Motor neuron (in vitro differentiated cells): ENCODE measurements around the gene SLC44A2. TPM values are rescaled to one million over a fixed set of nuclear protein-coding genes. Genes with fewer than 3 reads are reported as not detected.
A peak's percentile ranks its signal among the peaks of the same experiment; 100 is the strongest.
"Not testable (repeated sequence)": the region's sequence is repeated elsewhere in the genome, so short reads cannot be mapped to it uniquely, and the experiment has no call there.

ENCODE experiments used
- ATAC-seq, 8 experiments: fragments of 200-7000 bp; cut with Tn5 transposase; replicated peaks in 6 of 8; 2 replicates each; pipeline ENCODE4 v1.8.0; 2021; ENCODE audit warnings: mild to moderate bottlenecking in 8 of 8, moderate library complexity in 8 of 8
- H3K27ac ChIP-seq, 2 donors: fragments of 250-450 bp; sonication (Bioruptor Pico); 2 replicates each; pipeline ENCODE4 v1.9.0; 2021; ENCODE audit warnings: antibody characterized with exemption in 2 of 2, mild to moderate bottlenecking in 2 of 2, moderate library complexity in 1 of 2
- H3K4me1 ChIP-seq, 2 donors: fragments of 250-450 bp; sonication (Bioruptor Pico); replicated peaks in 1 of 2; 2 replicates each; pipeline ENCODE4 v1.6.1; 2021; ENCODE audit warnings: antibody characterized with exemption in 2 of 2, mild to moderate bottlenecking in 2 of 2, moderate library complexity in 1 of 2
- H3K4me3 ChIP-seq, 5 donors: fragments of 250-450 bp; sonication (Bioruptor Pico); 2 replicates each; pipeline ENCODE4 v1.9.0; 2021; ENCODE audit warnings: antibody characterized with exemption in 5 of 5, mild to moderate bottlenecking in 5 of 5, moderate library complexity in 4 of 5
- WGBS, 10 experiments: fragments of 450-650 bp; shearing (Covaris generic); methylation state at CpG; one replicate each; pipeline ENCODE4 v1.0.0; 2022; 5-methylcytosine and 5-hydroxymethylcytosine counted together
- in situ Hi-C, 9 experiments: fragments of 400-800 bp; cut with MboI; loops; one replicate each; pipeline ENCODE4 v1.15.0; 2021; ENCODE audit warnings: low sequenced_read_pairs in 9 of 9, low pct_unique_long_range_greater_than_20kb in 2 of 9; ENCODE audit not compliant: unreplicated experiment in 9 of 9
- total RNA-seq, 8 experiments: library from RNA; unstranded; fragments of 300-600 nt; gene quantifications; 2 replicates each; pipeline versions ENCODE4 v1.2.3 to v1.2.4, GENCODE V29; 2022

Gene SLC44A2
- total RNA-seq, 8 experiments from 2014 or later, result 18.6 to 157 (median 83.2) TPM

GRCh38 chr19:10662384-10663251, 37.3 kb downstream of the SLC44A2 start:
- Histone ChIP-seq H3K27ac (no peak overlapping the region), H3K4me1 (no peaks in the 10 kb centered on the region), H3K4me3 (no peak overlapping the region)
- WGBS, 10 experiments, result 41 to 100% (median 88%) methylated on average over 1 to 14 of the region's 14 CpGs; no CpG with 5 or more reads in 1 of the 10 experiments
- ATAC-seq, result peak in 1 of 8 experiments; percentile 39
- in situ Hi-C loops, result no loop called here

- ATAC-seq, H3K4me1 ChIP-seq, in situ Hi-C loops, H3K27ac ChIP-seq, H3K4me3 ChIP-seq: not testable (repeated sequence)
- 70 to 98% (median 89%) methylated on average over 2 to 10 of the region's 16 CpGs; no CpG with 5 or more reads in 6 of the 10 experiments for WGBS, 10 experiments
Measured at GRCh38 chr19:10663252-10663563, 37.9 kb downstream of the SLC44A2 start.

- H3K4me1 ChIP-seq, result no peaks in the 10 kb centered on the region
- no peak for ATAC-seq
- no peak overlapping the region for H3K27ac ChIP-seq
- no peak overlapping the region for H3K4me3 ChIP-seq
- in situ Hi-C loops, result no loop called here
- WGBS, 10 experiments, result 80 to 100% (median 92%) methylated on average over 1 to 5 of the region's 6 CpGs; no CpG with 5 or more reads in 4 of the 10 experiments
Measured at GRCh38 chr19:10667867-10668266, 42.5 kb downstream of the SLC44A2 start.

- no peak overlapping the region for H3K27ac ChIP-seq
- 54 to 100% (median 91%) methylated on average over 2 to 5 of the region's 6 CpGs; no CpG with 5 or more reads in 2 of the 10 experiments for WGBS, 10 experiments
Measured at GRCh38 chr19:10669246-10669645, 43.9 kb downstream of the SLC44A2 start.

GRCh38 chr19:10670182-10670581, 44.8 kb downstream of the SLC44A2 start:
- in situ Hi-C loops, result no loop called here
- no peaks in the 10 kb centered on the region for H3K4me1 ChIP-seq
- ATAC-seq, result peak in 3 of 8 experiments; percentile 64 to 91 (median 68)
- H3K4me3 ChIP-seq, result no peak overlapping the region
- H3K27ac ChIP-seq, result no peak overlapping the region
- WGBS, 10 experiments, result 0 to 100% (median 100%) methylated on average over 1 of the region's 1 CpG; no CpG with 5 or more reads in 5 of the 10 experiments

More at GRCh38 chr19:10669246-10669645, 43.9 kb downstream of the SLC44A2 start:
- H3K4me1 ChIP-seq, result no peaks in the 10 kb centered on the region
- in situ Hi-C loops, result no loop called here
- H3K4me3 ChIP-seq, result no peak overlapping the region
- ATAC-seq, result peak in 1 of 8 experiments; percentile 23

- no peak for ATAC-seq
- no peak overlapping the region for H3K27ac ChIP-seq
- 87 to 100% (median 94%) methylated on average over 2 to 12 of the region's 24 CpGs; no CpG with 5 or more reads in 2 of the 10 experiments for WGBS, 10 experiments
- in situ Hi-C loops, result no loop called here
- no peak overlapping the region for H3K4me3 ChIP-seq
- no peaks in the 10 kb centered on the region for H3K4me1 ChIP-seq
Measured at GRCh38 chr19:10670876-10671804, 45.8 kb downstream of the SLC44A2 start.

GRCh38 chr19:10671922-10672321, 46.6 kb downstream of the SLC44A2 start:
- H3K4me1 ChIP-seq, in situ Hi-C loops, H3K4me3 ChIP-seq, H3K27ac ChIP-seq, ATAC-seq: not testable (repeated sequence)
- 89 to 100% (median 100%) methylated on average over 1 to 3 of the region's 3 CpGs; no CpG with 5 or more reads in 4 of the 10 experiments for WGBS, 10 experiments

- in situ Hi-C loops, H3K4me3 ChIP-seq, H3K27ac ChIP-seq, ATAC-seq, H3K4me1 ChIP-seq: not testable (repeated sequence)
- 72 to 100% (median 96%) methylated on average over 3 to 8 of the region's 8 CpGs; no CpG with 5 or more reads in 2 of the 10 experiments for WGBS, 10 experiments
Measured at GRCh38 chr19:10675214-10675613, 49.9 kb downstream of the SLC44A2 start.

GRCh38 chr19:10677751-10678150, 52.4 kb downstream of the SLC44A2 start:
- ATAC-seq, result peak in 2 of 8 experiments; percentile 37 to 89
- Histone ChIP-seq H3K4me1 (no peaks in the 10 kb centered on the region), H3K27ac (no peak overlapping the region), H3K4me3 (no peak overlapping the region)
- in situ Hi-C loops, result no loop called here
- 76 to 100% (median 93%) methylated on average over 1 to 12 of the region's 13 CpGs for WGBS, 10 experiments

GRCh38 chr19:10678813-10679212, 53.5 kb downstream of the SLC44A2 start:
- no peak for ATAC-seq
- in situ Hi-C loops, result no loop called here
- no peaks in the 10 kb centered on the region for H3K4me1 ChIP-seq
- no peak overlapping the region for H3K27ac ChIP-seq
- no peak overlapping the region for H3K4me3 ChIP-seq
- WGBS, 10 experiments, result 83 to 100% (median 100%) methylated on average over 1 to 6 of the region's 12 CpGs; no CpG with 5 or more reads in 2 of the 10 experiments

- 84 to 100% (median 95%) methylated on average over 2 to 7 of the region's 18 CpGs; no CpG with 5 or more reads in 4 of the 10 experiments for WGBS, 10 experiments
- Histone ChIP-seq H3K4me3 (no peak overlapping the region), H3K4me1 (no peaks in the 10 kb centered on the region), H3K27ac (no peak overlapping the region)
- in situ Hi-C loops, result no loop called here
- ATAC-seq, result peak in 2 of 8 experiments; percentile 15 to 23
Measured at GRCh38 chr19:10679743-10680142, 54.4 kb downstream of the SLC44A2 start.

- WGBS, 10 experiments, result 90 to 100% (median 95%) methylated on average over 1 to 3 of the region's 15 CpGs; no CpG with 5 or more reads in 6 of the 10 experiments
- no peak overlapping the region for H3K27ac ChIP-seq
- peaks cover 0 to under 1% of the 10 kb centered on the region in 2 donors for H3K4me1 ChIP-seq
- no peak overlapping the region for H3K4me3 ChIP-seq
- in situ Hi-C loops, result no loop called here
- peak in 1 of 8 experiments; percentile 12 for ATAC-seq
Measured at GRCh38 chr19:10680545-10681135, 55.3 kb downstream of the SLC44A2 start.
